ENCODE measurements around the gene TIMP2.

The TIMP2 gene

DNA sequence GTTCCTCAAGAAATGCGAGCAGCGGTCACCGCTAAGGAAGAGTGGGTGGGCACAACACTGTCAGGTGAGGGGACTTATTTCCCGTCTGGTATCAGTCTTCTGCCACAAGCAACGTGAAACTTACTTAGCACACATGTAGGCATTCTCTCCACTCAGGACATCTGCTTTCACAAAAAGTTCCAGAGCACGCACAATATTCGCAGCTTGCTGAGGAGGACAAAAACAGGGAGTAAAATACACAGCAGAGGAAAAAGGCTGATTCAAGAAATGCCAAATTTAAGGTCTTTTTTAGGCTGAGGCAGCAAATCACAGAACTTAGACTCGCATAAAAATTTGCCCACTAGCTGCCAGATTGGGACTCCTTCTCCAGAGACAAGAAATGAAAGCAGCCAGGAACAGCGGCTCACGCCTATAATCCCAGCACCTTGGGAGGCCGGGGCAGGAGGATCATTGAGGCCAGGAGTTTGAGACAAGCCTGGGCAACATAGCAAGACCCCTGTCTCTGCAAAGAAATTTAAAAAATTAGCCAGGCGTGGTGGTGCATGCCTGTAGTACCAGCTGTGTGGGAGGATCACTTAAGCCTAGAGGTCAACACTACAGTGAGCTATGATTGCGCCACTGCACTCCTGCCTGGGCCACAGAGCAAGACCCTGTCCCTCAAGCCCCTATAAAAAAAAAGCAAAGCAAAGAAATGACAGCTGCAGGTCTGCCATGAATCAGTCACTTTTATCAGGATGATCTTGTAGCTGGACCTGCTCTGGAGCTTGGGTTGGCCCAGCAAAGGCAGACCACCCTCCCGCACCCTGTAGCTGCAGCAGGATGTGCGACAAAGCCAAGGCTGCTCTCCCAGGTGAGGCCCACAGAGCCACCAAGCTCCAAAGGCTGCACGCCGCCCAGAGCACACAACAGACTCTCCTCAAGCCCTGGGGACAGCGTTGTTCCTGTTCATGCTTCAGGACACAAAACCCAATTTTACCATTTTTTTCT, 105.1 kb downstream of the TIMP2 start:
- H3K9ac ChIP-seq (ENCODE audit: low read depth, low read length): no peak overlapping the region
- no peaks in the 10 kb centered on the region for H3K4me1 ChIP-seq (ENCODE audit: insufficient read depth, low read length)
- no peak overlapping the region for H3K27ac ChIP-seq (ENCODE audit: low read length)
- H3K27me3 ChIP-seq (ENCODE audit: insufficient read depth, low read length): no peaks in the 10 kb centered on the region
- no peaks in the 10 kb centered on the region for H3K9me3 ChIP-seq (ENCODE audit: insufficient read depth, low read depth, low read length)
- H3K4me3 ChIP-seq (ENCODE audit: low read length): no peak overlapping the region
- peaks cover 96% of the 10 kb centered on the region for H3K36me3 ChIP-seq (ENCODE audit: insufficient read depth, low read depth, low read length)

DNA sequence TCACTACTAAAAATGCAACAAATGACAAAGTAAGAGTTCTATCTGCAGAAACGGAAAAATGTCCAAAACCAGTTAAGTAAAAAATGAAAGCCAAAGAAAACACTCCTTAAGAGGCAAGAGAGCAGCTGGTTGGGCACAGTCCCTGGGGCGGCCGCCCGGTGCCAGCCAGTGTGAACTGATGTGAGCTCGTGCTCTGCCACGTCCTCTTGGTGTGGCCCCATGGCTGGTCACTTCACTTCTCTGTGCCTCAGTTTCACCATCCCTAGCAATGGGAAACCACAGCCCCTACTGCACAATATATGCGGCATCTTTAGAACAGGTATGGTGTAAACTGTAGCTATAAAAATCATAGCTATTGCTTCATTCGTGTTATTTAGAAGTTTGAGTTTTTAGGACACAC, 105.8 kb downstream of the TIMP2 start:
- Histone ChIP-seq H3K4me3 (ENCODE audit: low read length) (no peak overlapping the region), H3K9me3 (ENCODE audit: insufficient read depth, low read depth, low read length) (no peaks in the 10 kb centered on the region), H3K27ac (ENCODE audit: low read length) (no peak overlapping the region), H3K4me1 (ENCODE audit: insufficient read depth, low read length) (no peaks in the 10 kb centered on the region), H3K9ac (ENCODE audit: low read depth, low read length) (no peak overlapping the region), H3K36me3 (ENCODE audit: insufficient read depth, low read depth, low read length) (peaks cover 96% of the 10 kb centered on the region), H3K27me3 (ENCODE audit: insufficient read depth, low read length) (no peaks in the 10 kb centered on the region)

DNA sequence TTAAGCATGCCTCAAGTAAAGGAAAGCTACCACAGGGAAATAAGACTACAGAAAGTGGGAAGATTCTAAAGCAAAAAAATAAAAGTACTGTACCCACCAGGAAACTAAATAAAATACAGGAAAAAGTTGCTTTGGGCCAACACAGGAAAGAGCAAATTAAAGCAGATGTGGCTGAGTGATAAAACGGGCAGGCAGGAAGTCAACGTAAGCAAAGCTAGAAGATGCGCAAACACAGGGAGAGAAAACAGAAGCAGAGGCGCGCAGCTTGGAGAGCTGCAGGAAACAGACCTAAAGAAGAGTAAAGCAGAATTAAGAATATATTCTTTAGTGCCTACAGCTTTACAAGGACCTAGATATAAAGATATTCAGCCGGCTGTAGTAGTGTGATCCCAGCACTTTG, 106.3 kb downstream of the TIMP2 start:
- no peak overlapping the region for H3K4me3 ChIP-seq (ENCODE audit: low read length)
- H3K9me3 ChIP-seq (ENCODE audit: insufficient read depth, low read depth, low read length): no peaks in the 10 kb centered on the region
- H3K9ac ChIP-seq (ENCODE audit: low read depth, low read length): no peak overlapping the region
- no peaks in the 10 kb centered on the region for H3K4me1 ChIP-seq (ENCODE audit: insufficient read depth, low read length)
- no peak overlapping the region for H3K27ac ChIP-seq (ENCODE audit: low read length)
- H3K27me3 ChIP-seq (ENCODE audit: insufficient read depth, low read length): no peaks in the 10 kb centered on the region
- H3K36me3 ChIP-seq (ENCODE audit: insufficient read depth, low read depth, low read length): peaks cover 96% of the 10 kb centered on the region

DNA sequence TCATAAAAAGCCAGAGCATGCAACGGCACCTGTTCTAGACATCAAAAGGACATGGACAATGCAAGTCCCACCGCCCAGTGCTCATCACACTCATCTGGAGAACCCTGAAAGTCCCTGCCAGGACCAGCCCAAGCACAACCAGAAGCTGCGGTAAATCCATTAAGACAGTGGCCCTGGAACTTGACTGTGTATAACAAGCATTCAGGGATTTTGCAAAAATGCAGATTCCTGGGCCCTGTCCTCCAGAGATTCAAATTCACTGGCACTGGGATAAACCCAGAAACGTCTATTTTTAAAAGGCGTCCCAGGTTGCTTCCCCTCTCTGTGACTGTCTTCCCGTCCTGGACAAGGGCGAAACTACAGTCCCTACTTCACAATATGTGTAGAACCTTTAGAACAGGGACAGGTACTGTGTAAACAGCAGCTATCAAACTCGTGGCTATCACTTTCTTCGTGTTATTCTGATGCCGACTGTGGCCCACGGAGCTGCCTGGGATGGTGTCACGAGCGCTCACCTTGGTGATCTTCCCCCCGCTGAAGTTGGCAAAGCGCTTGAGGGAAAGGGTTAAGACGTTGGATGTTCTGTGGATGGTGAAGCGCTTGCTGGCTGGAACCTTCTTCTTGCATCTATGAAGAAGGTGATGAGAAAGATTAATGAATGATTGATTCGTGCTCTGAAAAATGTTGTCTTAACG, 106.9 kb downstream of the TIMP2 start:
- no peaks in the 10 kb centered on the region for H3K9me3 ChIP-seq (ENCODE audit: insufficient read depth, low read depth, low read length)
- no peak overlapping the region for H3K4me3 ChIP-seq (ENCODE audit: low read length)
- H3K36me3 ChIP-seq (ENCODE audit: insufficient read depth, low read depth, low read length): peaks cover 96% of the 10 kb centered on the region
- H3K27ac ChIP-seq (ENCODE audit: low read length): no peak overlapping the region
- H3K27me3 ChIP-seq (ENCODE audit: insufficient read depth, low read length): no peaks in the 10 kb centered on the region
- no peak overlapping the region for H3K9ac ChIP-seq (ENCODE audit: low read depth, low read length)
- H3K4me1 ChIP-seq (ENCODE audit: insufficient read depth, low read length): no peaks in the 10 kb centered on the region

DNA sequence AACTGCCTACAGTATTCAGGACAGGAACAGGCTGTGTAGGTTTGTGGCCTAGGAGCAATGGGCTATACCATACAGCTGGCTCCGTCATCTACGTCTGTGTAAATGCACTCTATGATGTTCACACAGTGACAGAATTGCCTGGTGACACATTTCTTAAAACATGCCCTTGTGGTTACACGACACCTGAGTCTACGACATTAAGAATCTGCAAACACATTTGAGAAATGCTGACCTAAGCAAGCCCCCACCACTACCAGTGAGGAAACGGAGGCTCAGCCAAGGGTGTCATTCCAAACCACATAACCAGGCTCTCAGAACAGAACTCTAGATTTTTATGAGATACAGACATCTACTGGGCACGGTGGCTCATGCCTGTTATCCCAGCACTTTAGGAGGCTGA, 108.1 kb downstream of the TIMP2 start:
- H3K27ac ChIP-seq (ENCODE audit: low read length): no peak overlapping the region
- H3K9ac ChIP-seq (ENCODE audit: low read depth, low read length): no peak overlapping the region
- no peak overlapping the region for H3K4me3 ChIP-seq (ENCODE audit: low read length)
- H3K36me3 ChIP-seq (ENCODE audit: insufficient read depth, low read depth, low read length): peaks cover 98% of the 10 kb centered on the region
- no peaks in the 10 kb centered on the region for H3K27me3 ChIP-seq (ENCODE audit: insufficient read depth, low read length)
- no peaks in the 10 kb centered on the region for H3K9me3 ChIP-seq (ENCODE audit: insufficient read depth, low read depth, low read length)
- no peaks in the 10 kb centered on the region for H3K4me1 ChIP-seq (ENCODE audit: insufficient read depth, low read length)

DNA sequence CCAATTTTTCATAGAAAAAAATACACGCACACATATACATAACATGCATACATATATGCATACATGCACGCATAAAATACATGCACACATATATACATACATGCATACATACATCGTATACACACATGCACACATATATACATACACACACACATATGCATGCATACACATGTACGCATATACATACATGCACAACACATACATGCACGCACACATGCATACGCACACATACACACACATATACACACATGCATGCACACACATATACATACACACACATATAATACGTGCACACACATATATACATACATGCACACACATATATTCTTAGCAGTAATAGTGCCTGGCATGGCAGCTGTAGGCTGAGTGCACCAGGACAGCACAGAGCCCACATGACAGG, 109.5 kb downstream of the TIMP2 start:
- H3K9me3 ChIP-seq (ENCODE audit: insufficient read depth, low read depth, low read length): no peaks in the 10 kb centered on the region

DNA sequence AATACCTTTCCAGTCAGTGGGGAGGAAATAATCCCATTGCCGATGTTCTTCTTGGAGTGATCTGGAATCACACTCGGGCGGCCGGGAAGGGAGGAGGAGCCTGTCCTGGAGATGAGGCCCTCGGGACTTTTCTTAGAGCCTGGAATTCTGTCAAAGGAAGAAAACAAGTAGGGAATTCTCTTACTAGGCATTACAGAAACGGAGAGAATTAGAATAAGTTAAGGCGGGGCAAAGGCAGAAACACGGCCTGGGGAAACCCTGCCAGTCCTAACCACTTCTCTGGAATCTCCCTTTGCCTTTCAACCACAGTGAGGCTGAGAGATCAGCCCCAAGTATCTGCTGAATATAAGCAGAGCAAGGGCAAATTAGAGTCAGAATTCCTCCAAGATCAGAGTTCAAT, 112.3 kb downstream of the TIMP2 start:
- Histone ChIP-seq H3K4me1 (ENCODE audit: insufficient read depth, low read length) (no peaks in the 10 kb centered on the region), H3K9me3 (ENCODE audit: insufficient read depth, low read depth, low read length) (no peaks in the 10 kb centered on the region), H3K4me3 (ENCODE audit: low read length) (no peak overlapping the region), H3K27me3 (ENCODE audit: insufficient read depth, low read length) (no peaks in the 10 kb centered on the region), H3K36me3 (ENCODE audit: insufficient read depth, low read depth, low read length) (peaks cover 100% of the 10 kb centered on the region), H3K27ac (ENCODE audit: low read length) (no peak overlapping the region), H3K9ac (ENCODE audit: low read depth, low read length) (no peak overlapping the region)

More for the DNA sequence above, 109.5 kb downstream of the TIMP2 start:
- no peak overlapping the region for H3K27ac ChIP-seq (ENCODE audit: low read length)
- no peaks in the 10 kb centered on the region for H3K4me1 ChIP-seq (ENCODE audit: insufficient read depth, low read length)
- H3K4me3 ChIP-seq (ENCODE audit: low read length): no peak overlapping the region
- H3K36me3 ChIP-seq (ENCODE audit: insufficient read depth, low read depth, low read length): peaks cover 100% of the 10 kb centered on the region
- no peaks in the 10 kb centered on the region for H3K27me3 ChIP-seq (ENCODE audit: insufficient read depth, low read length)
- no peak overlapping the region for H3K9ac ChIP-seq (ENCODE audit: low read depth, low read length)

DNA sequence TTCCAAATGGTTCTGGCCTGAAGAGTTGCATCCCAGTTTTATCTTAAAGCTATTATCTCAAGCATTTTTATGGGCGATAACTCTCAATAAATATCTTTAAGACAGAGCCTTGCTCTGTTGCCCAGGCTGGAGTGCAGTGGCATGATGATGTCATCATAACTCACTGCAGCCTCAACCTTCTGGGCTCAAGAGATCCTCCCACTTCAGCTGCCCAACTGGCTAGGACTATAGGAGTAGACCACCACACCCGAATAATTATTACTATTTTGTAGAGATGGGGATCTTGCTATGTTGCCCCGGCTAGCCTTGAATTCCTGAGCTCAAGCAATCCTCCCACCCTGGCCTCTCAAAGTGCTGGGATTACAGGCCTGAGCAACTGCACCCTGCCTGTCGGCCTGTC, 117.0 kb downstream of the TIMP2 start:
- peaks cover 99% of the 10 kb centered on the region for H3K36me3 ChIP-seq (ENCODE audit: insufficient read depth, low read depth, low read length)
- no peak overlapping the region for H3K27ac ChIP-seq (ENCODE audit: low read length)
- H3K9me3 ChIP-seq (ENCODE audit: insufficient read depth, low read depth, low read length): no peaks in the 10 kb centered on the region

DNA sequence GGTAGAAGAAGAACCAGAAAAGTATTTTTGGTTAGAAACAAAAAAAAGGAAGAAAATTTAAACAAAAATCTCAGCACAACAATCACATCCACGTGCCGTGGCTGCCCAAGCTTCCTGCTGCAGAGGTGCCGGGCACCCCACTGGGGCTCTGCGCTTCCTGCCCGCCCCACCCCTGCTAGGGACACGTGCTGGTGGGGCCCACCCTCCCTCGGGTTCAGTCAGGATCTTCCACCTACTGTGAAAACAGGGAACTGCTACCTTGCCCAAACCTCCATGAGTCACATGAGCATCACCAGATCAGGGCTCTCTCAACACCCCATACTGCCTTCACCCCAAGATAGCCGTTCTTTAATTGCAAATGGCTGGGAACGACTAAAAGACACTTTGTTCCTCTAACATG, 118.7 kb downstream of the TIMP2 start:
- H3K27me3 ChIP-seq (ENCODE audit: insufficient read depth, low read length): no peaks in the 10 kb centered on the region
- no peak overlapping the region for H3K27ac ChIP-seq (ENCODE audit: low read length)
- H3K4me1 ChIP-seq (ENCODE audit: insufficient read depth, low read length): no peaks in the 10 kb centered on the region
- H3K9me3 ChIP-seq (ENCODE audit: insufficient read depth, low read depth, low read length): no peaks in the 10 kb centered on the region
- H3K4me3 ChIP-seq (ENCODE audit: low read length): no peak overlapping the region
- peaks cover 96% of the 10 kb centered on the region for H3K36me3 ChIP-seq (ENCODE audit: insufficient read depth, low read depth, low read length)
- no peak overlapping the region for H3K9ac ChIP-seq (ENCODE audit: low read depth, low read length)

More for the DNA sequence above, 117.0 kb downstream of the TIMP2 start:
- no peak overlapping the region for H3K4me3 ChIP-seq (ENCODE audit: low read length)
- no peaks in the 10 kb centered on the region for H3K4me1 ChIP-seq (ENCODE audit: insufficient read depth, low read length)
- no peaks in the 10 kb centered on the region for H3K27me3 ChIP-seq (ENCODE audit: insufficient read depth, low read length)
- no peak overlapping the region for H3K9ac ChIP-seq (ENCODE audit: low read depth, low read length)

DNA sequence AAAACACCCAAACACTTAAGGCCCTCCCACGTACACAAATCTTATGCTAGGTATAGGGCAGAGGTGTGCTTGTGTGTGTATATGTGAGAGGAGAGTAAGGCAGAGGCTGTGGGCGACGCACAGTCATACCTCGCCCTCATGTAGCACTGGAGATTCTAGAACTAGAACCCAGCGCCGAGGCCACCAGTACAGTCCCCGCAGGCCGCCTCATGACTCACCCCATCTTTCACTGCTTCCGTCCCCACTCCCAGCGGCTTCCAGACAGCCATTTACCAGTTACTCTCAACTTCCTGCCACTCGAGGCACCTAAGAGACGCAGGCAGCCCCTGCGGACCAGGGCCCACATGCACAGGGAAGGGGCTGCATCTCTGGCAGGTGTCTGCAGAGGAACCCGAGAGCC, 119.9 kb downstream of the TIMP2 start:
- H3K4me3 ChIP-seq (ENCODE audit: low read length): no peak overlapping the region
- no peaks in the 10 kb centered on the region for H3K27me3 ChIP-seq (ENCODE audit: insufficient read depth, low read length)
- no peak overlapping the region for H3K27ac ChIP-seq (ENCODE audit: low read length)
- peaks cover 93% of the 10 kb centered on the region for H3K36me3 ChIP-seq (ENCODE audit: insufficient read depth, low read depth, low read length)
- H3K9me3 ChIP-seq (ENCODE audit: insufficient read depth, low read depth, low read length): no peaks in the 10 kb centered on the region
- no peak overlapping the region for H3K9ac ChIP-seq (ENCODE audit: low read depth, low read length)
- H3K4me1 ChIP-seq (ENCODE audit: insufficient read depth, low read length): no peaks in the 10 kb centered on the region

DNA sequence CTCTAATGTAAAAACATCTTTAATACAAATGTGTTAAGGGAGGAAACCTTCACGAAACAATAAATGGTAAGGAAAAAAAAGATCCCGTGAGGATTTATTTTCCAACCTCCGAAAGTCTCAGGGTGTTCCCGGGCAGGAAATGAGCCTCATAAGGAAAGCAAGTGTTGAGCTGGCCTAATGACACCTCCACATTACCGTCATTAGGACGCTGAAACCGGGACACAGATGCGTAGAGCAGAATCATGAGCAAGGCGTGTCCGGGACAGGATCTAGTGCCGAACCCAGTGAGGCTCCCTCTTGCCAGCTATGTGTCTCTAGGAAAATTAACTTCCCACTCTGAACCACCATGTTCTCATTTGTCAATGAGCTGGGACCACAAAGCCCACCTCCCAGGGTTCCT, 120.4 kb downstream of the TIMP2 start:
- Histone ChIP-seq H3K27ac (ENCODE audit: low read length) (no peak overlapping the region), H3K4me1 (ENCODE audit: insufficient read depth, low read length) (no peaks in the 10 kb centered on the region), H3K36me3 (ENCODE audit: insufficient read depth, low read depth, low read length) (peaks cover 93% of the 10 kb centered on the region)

More for the DNA sequence above, 120.4 kb downstream of the TIMP2 start:
- no peaks in the 10 kb centered on the region for H3K9me3 ChIP-seq (ENCODE audit: insufficient read depth, low read depth, low read length)
- H3K4me3 ChIP-seq (ENCODE audit: low read length): no peak overlapping the region
- H3K9ac ChIP-seq (ENCODE audit: low read depth, low read length): no peak overlapping the region
- no peaks in the 10 kb centered on the region for H3K27me3 ChIP-seq (ENCODE audit: insufficient read depth, low read length)
